ENCODE results near the gene ADGRG2. TPM values are rescaled to one million over a fixed set of nuclear protein-coding genes. Genes with fewer than 3 reads are reported as not detected.

The ADGRG2 gene
- total and polyA plus RNA-seq, 2 donors (not counting 1 experiment from before 2014, with no cell fraction given): under 0.01 to 0.05 TPM

- no peak overlapping the region for H3K4me2 ChIP-seq (ENCODE audit: extremely low read depth, insufficient read depth, low read length)
- no peak overlapping the region for H2AFZ ChIP-seq (ENCODE audit: low read length)
- H3K4me1 ChIP-seq (ENCODE audit: control insufficient read depth, extremely low read depth, insufficient read depth, low read length): no peaks in the 10 kb centered on the region
- no peak overlapping the region for H3K9ac ChIP-seq (ENCODE audit: insufficient read depth, low read length)
- TF ChIP-seq EZH2 (IDR thresholded peaks at IDR 0.05; ENCODE audit: low read length, missing control alignments) (no peak), CTCF (conservative IDR thresholded peaks at IDR 0.05 in 1 of 2, IDR thresholded peaks at IDR 0.05 in 1 of 2; ENCODE audit: low read depth in 1 of 2, low read length in 2 of 2) (no peak)
- H3K36me3 ChIP-seq (ENCODE audit: control insufficient read depth, insufficient read depth, low read length): no peaks in the 10 kb centered on the region
- no peaks in the 10 kb centered on the region for H4K20me1 ChIP-seq (ENCODE audit: control insufficient read depth, extremely low read depth, insufficient read depth, low read length)
- no peaks in the 10 kb centered on the region for H3K79me2 ChIP-seq (ENCODE audit: control insufficient read depth, insufficient read depth, low read length)
- H3K4me3 ChIP-seq (replicated peaks in 1 of 4; ENCODE audit: control extremely low read depth in 1 of 4, insufficient read depth in 1 of 4, low read depth in 3 of 4, low read length in 4 of 4): no peak overlapping the region
- no peaks in the 10 kb centered on the region for H3K9me3 ChIP-seq (ENCODE audit: control insufficient read depth, insufficient read depth, low read depth, low read length)
- H3K27me3 ChIP-seq (ENCODE audit: control insufficient read depth, insufficient read depth, low read length): no peaks in the 10 kb centered on the region
- DNase-seq (ENCODE audit: low read depth in 2 of 2): peak in 1 of 2 donors; percentile 14
- no peak overlapping the region for H3K27ac ChIP-seq (ENCODE audit: insufficient read depth, low read length)
Observed at GRCh38 chrX:19086102-19086772, 36.0 kb downstream of the ADGRG2 start.

GRCh38 chrX:19085666-19086065 is 36.6 kb downstream of the ADGRG2 start:
- Histone ChIP-seq H3K27me3 (ENCODE audit: control insufficient read depth, insufficient read depth, low read length) (no peaks in the 10 kb centered on the region), H3K9me3 (ENCODE audit: control insufficient read depth, insufficient read depth, low read depth, low read length) (no peaks in the 10 kb centered on the region), H4K20me1 (ENCODE audit: control insufficient read depth, extremely low read depth, insufficient read depth, low read length) (no peaks in the 10 kb centered on the region), H3K36me3 (ENCODE audit: control insufficient read depth, insufficient read depth, low read length) (no peaks in the 10 kb centered on the region), H3K9ac (ENCODE audit: insufficient read depth, low read length) (no peak overlapping the region), H3K4me2 (ENCODE audit: extremely low read depth, insufficient read depth, low read length) (no peak overlapping the region), H3K4me3 (replicated peaks in 1 of 4; ENCODE audit: control extremely low read depth in 1 of 4, insufficient read depth in 1 of 4, low read depth in 3 of 4, low read length in 4 of 4) (no peak overlapping the region), H3K27ac (ENCODE audit: insufficient read depth, low read length) (no peak overlapping the region), H2AFZ (ENCODE audit: low read length) (no peak overlapping the region), H3K79me2 (ENCODE audit: control insufficient read depth, insufficient read depth, low read length) (no peaks in the 10 kb centered on the region), H3K4me1 (ENCODE audit: control insufficient read depth, extremely low read depth, insufficient read depth, low read length) (no peaks in the 10 kb centered on the region)
- no peak for DNase-seq (ENCODE audit: low read depth in 2 of 2)
- TF ChIP-seq CTCF (conservative IDR thresholded peaks at IDR 0.05 in 1 of 2, IDR thresholded peaks at IDR 0.05 in 1 of 2; ENCODE audit: low read depth in 1 of 2, low read length in 2 of 2) (no peak), EZH2 (IDR thresholded peaks at IDR 0.05; ENCODE audit: low read length, missing control alignments) (no peak)

- no peak for DNase-seq (ENCODE audit: low read depth in 2 of 2)
- Histone ChIP-seq H3K4me2 (ENCODE audit: extremely low read depth, insufficient read depth, low read length) (no peak overlapping the region), H3K79me2 (ENCODE audit: control insufficient read depth, insufficient read depth, low read length) (no peaks in the 10 kb centered on the region), H3K27ac (ENCODE audit: insufficient read depth, low read length) (no peak overlapping the region), H3K27me3 (ENCODE audit: control insufficient read depth, insufficient read depth, low read length) (no peaks in the 10 kb centered on the region), H3K4me1 (ENCODE audit: control insufficient read depth, extremely low read depth, insufficient read depth, low read length) (no peaks in the 10 kb centered on the region), H3K36me3 (ENCODE audit: control insufficient read depth, insufficient read depth, low read length) (no peaks in the 10 kb centered on the region), H3K4me3 (replicated peaks in 1 of 4; ENCODE audit: control extremely low read depth in 1 of 4, insufficient read depth in 1 of 4, low read depth in 3 of 4, low read length in 4 of 4) (no peak overlapping the region), H3K9me3 (ENCODE audit: control insufficient read depth, insufficient read depth, low read depth, low read length) (no peaks in the 10 kb centered on the region), H3K9ac (ENCODE audit: insufficient read depth, low read length) (no peak overlapping the region), H2AFZ (ENCODE audit: low read length) (no peak overlapping the region), H4K20me1 (ENCODE audit: control insufficient read depth, extremely low read depth, insufficient read depth, low read length) (no peaks in the 10 kb centered on the region)
- TF ChIP-seq EZH2 (IDR thresholded peaks at IDR 0.05; ENCODE audit: low read length, missing control alignments) (no peak), CTCF (conservative IDR thresholded peaks at IDR 0.05 in 1 of 2, IDR thresholded peaks at IDR 0.05 in 1 of 2; ENCODE audit: low read depth in 1 of 2, low read length in 2 of 2) (no peak)
Observed at GRCh38 chrX:19075754-19076153, 46.5 kb downstream of the ADGRG2 start.

Data from fibroblast of lung (primary cell).